GM18909 (cell line): Measurements from ENCODE around the gene SLC7A11.
"Not testable (repeated sequence)": the region's sequence is repeated elsewhere in the genome, so short reads cannot be mapped to it uniquely, and the experiment has no call there.

ENCODE experiments used
- ATAC-seq: cut with Tn5 transposase; IDR thresholded peaks from one replicate; pipeline ENCODE4 v1.9.1; 2021; ENCODE audit warnings: mild to moderate bottlenecking; ENCODE audit not compliant: unreplicated experiment, poor library complexity

SLC7A11 gene

GRCh38 chr4:138217567-138217966 is 24.6 kb downstream of the SLC7A11 start:
- no peak for ATAC-seq

DNA sequence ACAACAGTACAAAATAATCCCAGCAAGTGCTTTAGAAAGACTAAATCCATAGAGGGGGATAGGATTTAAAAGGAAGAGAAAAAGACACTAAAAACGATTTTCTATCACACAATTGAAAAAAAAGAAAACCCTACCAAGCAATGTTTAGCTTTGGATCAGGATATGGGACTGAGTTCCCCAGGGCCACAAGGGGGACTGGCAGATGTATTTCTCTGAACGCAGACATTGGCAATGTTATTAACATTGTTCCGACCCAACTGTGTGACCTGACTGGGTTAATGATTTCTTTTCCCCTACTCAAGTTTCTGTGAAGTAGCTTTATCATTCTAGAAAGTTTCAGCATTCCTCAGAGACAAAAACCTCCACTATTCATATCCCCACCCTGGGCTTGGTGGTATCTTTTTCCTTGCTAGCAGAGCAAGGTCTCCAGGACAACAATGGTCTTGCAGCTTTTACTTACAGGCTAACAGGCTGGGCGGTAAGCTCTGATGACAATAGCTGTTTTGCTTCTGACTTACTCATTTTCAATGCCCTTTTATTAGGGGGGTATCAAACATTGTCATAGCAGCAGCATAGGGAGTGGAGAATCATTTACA is 25.8 kb downstream of the SLC7A11 start:
- no peak for ATAC-seq

DNA sequence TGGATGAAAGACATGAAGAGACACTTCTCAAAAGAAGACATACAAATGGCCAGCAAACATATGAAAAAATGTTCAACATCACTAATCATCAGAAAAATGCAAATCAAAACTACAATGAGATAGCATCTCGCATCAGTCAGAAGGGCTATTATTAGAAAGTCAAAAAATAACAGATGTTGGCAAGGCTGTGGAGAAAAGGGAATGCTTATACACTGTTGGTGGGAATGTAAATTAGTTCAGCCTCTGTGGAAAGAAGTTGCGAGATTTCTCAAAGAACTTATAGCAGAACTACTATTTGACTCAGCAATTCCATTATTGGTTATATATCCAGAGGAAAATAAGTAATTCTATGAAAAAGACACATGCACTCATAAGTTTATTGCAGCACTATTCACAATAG is 31.6 kb downstream of the SLC7A11 start:
- not testable (repeated sequence) for ATAC-seq

DNA sequence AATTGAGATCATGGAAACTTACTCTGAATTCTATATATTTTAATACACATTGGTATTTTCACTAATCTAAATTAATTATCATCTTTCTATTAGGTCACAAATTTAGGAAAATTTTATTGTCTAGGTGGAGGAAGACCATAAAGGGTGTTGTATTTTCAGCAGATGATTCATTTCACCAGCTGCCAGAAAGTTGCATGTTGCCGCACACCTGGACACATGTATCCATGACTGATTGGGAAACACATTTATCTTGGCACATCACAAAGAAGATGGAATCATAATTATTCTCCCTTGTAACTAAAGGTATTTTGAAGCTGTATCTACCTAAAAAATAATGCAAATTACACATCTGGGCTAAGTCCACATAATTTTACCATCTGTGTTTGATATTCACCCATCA is 33.1 kb downstream of the SLC7A11 start:
- no peak for ATAC-seq

DNA sequence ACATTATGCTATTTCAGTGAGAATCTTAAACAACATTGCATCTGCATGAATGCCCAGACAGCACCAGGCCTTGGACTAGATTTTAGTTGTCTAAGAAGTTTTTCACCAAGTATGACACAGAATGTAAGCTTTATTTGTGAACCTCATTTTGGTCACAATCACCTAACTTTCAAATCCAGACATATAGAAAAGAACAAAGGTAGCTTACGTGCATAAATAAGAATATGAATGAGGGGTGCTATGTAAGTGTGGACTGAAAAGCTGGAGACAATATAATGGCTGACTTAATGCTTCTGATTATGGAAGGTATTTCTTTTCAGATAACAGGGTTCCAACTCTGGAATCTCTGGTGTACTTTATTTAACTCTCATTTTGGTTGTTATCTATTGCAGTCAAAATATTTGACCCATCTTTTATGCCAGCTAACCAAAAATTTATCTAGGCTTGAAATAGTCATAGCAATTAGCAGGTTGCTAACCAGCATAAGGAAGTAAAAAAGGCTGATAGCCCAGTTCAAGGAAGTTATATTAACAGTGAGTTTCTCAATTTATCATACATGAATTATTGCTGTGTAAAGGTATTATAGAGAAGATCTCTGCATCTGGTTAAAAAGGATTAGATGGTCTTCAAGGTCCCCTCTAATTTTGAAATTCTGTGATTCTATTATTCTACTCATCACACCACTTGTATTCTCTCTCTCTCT is 36.5 kb downstream of the SLC7A11 start:
- no peak for ATAC-seq

DNA sequence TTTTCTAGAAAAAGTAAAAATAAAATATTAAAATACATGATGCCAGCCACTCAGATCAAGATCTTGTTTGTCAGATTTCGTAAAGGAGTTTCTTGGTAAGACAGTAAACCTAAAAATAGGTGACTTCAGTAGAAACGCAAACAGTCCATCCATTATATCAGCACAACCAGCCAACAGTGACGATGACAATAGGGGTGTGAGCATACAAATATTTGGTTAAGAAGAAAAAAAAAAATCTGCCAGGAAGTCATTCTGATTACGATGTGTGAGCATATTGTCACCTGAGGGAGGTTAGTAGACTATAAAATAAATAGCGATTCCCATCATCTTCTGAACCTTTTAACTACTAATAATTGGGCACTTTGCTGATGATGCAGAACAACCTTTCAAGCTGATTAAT is 37.6 kb downstream of the SLC7A11 start:
- no peak for ATAC-seq

DNA sequence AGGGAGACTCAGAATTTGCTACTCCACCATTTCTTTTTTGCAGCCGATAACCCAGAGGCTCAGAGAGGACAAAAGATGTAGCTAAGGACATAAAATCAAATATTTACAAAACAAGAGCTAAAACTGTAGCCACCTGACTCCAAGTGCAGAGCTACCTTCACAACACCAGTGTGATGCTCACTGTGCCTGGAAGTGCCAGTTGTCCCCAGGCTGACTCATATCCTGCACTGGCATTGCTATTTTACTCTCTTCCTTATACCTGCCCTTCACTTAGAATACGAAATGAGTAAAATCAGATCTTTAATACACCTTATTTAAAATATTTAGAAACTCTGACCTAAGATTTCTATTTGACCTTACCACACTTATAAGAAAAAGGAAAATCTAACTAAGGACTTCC is 39.5 kb downstream of the SLC7A11 start:
- no peak for ATAC-seq

GRCh38 chr4:138200236-138200590 is 41.9 kb downstream of the SLC7A11 start:
- peak; percentile 57 for ATAC-seq

- peak; percentile 73 for ATAC-seq
These were observed 42.4 kb downstream of the SLC7A11 start for GRCh38 chr4:138199568-138200235.

DNA sequence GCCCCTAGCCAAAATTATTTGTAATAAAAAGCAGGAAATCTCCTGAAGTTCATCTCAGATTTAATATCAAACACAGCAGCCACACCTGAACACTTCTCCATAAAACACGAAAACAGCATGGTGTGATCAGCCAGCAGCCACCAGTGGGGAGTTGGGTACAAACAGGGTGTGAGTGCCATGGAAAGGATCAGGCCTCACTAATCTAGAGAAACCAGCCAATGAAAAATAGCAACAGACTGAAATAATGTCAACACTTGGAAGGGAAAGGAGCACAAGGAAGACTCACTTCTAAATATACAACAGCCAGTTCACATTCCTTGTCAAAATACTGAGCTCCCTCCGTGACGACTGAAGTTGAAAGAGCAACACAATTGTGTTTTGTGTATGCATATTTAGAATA is 46.0 kb downstream of the SLC7A11 start:
- no peak for ATAC-seq

DNA sequence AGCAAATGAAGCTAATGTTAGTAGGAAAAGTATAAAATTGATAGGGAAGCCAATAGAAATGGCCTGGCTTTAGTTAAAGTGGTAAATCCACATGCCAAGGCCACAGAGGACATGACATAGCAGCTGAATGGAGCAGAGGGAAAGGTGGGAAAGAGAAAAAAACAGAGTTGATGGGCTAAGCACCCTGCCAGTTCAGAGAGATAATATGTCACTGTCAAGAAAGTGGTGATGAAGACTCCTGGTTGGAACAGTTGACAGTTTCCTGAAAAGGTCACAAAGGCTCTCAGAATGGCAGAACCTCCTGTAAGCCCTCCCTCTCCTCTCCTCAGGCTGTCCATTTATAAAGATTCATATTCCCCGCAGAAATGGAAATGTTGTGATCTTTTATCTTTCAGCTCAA is 48.2 kb downstream of the SLC7A11 start:
- no peak for ATAC-seq

DNA sequence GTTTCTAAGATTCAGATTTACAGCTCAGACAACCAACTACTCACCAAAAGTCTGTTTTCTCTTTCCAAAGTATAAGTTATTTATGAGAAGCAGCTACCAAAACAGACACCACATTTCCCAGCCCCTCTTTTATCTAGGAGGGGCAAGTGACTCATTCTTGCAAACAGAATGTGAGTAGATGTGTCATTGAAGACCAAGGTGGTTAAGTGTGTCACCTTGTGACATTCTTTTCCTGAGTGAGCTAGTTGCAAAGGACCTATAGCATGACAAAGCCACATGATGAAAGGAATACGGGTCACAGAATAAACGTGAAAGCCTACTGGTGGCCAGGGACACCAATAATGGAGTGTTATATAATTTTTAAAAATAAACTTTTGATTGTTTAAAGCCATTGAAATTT is 50.0 kb downstream of the SLC7A11 start:
- peak; percentile 39 for ATAC-seq

DNA sequence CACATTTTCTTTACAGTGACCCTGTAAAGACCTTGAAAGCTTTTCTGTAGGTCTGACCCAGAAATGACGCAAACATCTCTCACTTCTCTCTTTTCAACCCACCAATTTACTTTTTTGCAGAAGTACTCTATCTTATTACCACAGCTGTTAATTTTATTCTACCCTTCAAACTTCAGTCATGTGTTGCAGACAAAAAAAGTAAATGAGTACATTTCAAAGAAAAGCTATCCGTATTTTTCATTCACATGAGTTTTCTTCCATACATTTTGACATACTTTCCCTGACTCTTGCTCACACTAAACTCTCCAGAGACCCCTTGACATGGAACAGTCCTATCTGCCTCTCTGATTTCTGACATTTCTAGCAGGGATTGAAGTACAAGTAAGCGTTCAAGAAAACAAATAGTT is 51.7 kb downstream of the SLC7A11 start:
- peak; percentile 99 for ATAC-seq

DNA sequence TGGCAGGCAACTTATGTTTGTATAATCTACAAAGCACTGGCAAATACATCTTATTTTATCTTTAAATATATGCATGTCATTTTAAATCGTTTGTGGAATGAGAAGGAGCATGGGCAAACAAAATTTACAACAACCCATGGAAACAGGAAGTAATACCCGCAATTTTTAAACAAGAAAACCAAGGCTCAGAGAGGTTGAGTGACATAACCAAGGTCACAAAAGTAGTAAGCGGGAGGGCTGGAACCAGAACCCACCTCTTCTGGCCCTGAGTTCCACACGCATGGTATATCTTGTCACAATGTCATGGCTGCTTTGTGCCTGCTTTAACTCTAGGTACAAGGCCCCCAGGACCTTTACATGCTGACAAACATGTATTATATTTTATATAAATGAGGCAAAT is 52.9 kb downstream of the SLC7A11 start:
- no peak for ATAC-seq

DNA sequence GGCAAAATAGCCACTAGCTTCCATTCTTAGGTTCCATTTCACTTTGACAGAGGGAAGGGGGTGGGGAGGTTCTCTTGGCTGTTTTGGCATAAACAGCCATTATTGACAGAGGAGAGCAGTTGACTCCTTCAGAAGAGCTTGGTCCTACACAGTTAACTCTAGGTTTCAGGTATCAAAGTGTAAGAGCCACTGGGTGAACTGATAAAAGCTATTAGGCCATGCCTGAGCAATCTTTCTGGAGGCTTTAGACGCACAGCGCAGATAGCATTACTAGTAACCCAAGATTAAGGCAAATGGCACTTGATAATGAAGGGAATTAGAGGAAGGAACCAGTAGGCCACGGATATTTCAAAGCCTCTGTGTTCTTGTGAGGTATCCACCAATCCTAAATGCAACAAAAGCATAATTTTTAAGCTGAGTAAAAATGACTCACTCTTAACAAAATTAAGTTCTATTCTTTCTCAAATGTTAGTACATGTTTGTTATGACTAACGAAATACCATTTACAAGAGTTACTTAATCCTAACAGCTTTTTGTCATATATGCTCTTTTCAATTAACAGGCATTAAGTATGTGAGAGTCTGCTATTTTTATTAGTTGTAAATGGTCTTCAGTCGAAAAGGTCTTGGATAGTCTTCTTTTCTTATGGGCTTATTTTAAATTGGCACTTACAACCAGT is 53.6 kb downstream of the SLC7A11 start:
- no peak for ATAC-seq

GRCh38 chr4:138185859-138186645 is 56.1 kb downstream of the SLC7A11 start:
- ATAC-seq, result no peak

- ATAC-seq, result no peak
These were observed 57.3 kb downstream of the SLC7A11 start for GRCh38 chr4:138184886-138185285.

DNA sequence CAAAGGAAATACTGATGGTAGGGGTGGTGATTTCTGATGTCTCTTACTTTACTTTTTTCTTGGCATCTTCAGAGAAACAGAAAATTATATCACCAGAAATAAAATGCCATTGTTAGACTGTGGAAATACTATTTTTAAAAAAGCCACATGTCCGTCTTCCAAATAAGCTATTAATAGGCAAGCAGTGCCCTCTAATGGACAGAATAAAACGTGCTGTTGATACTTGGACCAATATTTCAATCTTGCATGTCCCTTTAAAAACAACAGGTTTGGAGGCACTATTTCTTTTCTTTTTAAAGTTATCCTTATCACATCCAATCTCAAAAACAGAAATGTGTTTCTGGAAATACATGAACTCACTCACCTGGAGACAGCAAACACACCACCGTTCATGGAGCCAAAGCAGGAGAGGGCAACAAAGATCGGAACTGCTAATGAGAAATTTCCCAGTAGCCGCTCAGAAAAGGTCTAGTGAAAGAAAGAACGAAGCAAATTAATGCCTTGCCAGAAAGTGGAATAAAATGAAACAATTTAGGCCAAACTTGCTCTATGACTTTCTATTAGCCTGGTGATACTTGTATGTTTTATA is 59.2 kb downstream of the SLC7A11 start:
- peak; percentile 67 for ATAC-seq

- no peak for ATAC-seq
These were observed 60.9 kb downstream of the SLC7A11 start for GRCh38 chr4:138181287-138181686.

DNA sequence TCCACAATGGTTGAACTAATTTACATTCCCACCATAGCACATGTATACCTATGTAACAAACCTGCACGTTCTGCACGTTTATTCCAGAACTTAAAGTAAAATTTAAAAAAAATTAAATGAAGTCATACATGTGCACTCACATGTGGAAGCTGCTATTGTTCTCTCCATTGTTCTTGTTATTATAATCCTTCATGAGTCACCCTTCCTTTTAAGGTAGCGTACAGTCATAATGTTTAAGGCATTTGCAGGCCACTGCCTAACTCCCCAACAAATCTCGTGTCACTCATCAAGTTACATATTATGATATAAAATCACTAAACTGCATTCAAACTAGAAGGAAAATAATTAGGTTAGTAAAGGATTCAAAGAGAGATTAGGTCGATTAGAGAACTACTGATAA is 63.6 kb downstream of the SLC7A11 start:
- ATAC-seq, result peak; percentile 35
